GM12872 (cell line): Measurements from ENCODE around the gene PRKN.

Experiments
- TF ChIP-seq, protein P1 (sequence below): IDR thresholded peaks from 3 replicates; pipeline ENCODE4 v1.5.1; 2011; ENCODE audit warnings: low read depth, mild to moderate bottlenecking, low read length, moderate library complexity; ENCODE audit not compliant: insufficient read depth

PRKN gene

DNA sequence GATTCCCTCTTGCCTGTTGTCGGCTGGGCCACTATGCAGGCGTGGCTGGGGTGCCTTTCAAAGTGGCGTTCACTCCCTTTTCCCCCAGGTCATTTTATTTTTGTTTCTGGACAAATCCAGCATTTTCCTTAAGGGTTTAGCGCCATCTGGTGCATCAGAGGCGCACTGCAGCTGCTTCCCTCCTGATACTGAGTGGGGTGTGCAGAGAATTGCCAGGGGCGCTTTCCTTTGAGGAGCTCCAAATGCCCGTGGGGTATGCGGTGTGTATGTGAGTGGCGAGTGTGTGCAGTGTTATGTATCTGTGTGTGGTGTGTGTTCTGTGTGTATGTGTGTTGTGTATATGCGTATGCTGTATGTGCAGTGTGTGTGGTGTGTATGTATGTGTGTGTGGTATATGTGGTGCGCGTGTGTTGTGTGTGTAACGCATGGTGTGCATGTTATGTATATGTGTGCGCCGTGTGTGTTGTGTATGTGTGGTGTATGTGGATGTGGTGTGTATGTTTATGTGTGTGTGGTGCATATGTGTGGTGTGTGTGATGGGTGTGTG is 1353.6 kb downstream of the PRKN start:
- TF ChIP-seq, protein P1, sequence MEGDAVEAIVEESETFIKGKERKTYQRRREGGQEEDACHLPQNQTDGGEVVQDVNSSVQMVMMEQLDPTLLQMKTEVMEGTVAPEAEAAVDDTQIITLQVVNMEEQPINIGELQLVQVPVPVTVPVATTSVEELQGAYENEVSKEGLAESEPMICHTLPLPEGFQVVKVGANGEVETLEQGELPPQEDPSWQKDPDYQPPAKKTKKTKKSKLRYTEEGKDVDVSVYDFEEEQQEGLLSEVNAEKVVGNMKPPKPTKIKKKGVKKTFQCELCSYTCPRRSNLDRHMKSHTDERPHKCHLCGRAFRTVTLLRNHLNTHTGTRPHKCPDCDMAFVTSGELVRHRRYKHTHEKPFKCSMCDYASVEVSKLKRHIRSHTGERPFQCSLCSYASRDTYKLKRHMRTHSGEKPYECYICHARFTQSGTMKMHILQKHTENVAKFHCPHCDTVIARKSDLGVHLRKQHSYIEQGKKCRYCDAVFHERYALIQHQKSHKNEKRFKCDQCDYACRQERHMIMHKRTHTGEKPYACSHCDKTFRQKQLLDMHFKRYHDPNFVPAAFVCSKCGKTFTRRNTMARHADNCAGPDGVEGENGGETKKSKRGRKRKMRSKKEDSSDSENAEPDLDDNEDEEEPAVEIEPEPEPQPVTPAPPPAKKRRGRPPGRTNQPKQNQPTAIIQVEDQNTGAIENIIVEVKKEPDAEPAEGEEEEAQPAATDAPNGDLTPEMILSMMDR, result peak; percentile 96

DNA sequence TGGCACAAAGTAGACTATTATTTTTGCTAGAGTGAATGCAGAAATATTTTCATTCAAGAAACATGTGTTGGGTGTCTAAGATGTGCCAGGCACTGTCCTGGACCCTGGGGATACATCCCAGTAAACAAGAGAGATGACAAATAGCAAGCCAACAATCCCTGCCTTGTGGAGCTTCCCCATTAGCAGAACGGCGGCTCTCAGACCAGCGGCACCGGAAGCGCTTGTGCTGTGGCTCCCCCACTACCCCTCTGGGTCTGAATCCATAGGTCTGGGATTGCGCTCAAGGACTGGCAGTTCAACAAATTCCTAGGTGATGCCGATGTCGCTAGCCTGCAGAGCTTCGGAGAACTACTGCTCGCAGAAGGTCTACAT is 1355.2 kb downstream of the PRKN start:
- TF ChIP-seq, protein P1, result no peak

DNA sequence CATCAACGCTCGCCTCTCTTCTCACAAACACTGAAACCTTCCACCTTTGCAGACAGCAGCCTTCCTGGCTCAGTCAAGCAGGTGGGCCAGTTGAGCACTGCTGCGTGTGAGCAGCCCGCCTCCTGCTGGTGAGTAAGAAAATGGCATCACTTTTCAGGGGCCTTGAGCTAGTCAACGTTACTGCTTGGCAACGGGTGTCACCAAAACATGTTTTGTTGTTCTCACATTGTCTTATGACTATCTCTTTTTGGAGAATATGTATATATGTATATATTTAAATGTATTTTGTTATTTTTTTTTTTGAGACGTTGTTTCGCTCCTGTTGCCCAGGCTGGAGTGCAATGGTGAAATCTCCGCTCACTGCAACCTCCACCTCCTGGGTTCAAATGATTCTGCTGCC is 1356.7 kb downstream of the PRKN start:
- TF ChIP-seq, protein P1, result peak; percentile 92

DNA sequence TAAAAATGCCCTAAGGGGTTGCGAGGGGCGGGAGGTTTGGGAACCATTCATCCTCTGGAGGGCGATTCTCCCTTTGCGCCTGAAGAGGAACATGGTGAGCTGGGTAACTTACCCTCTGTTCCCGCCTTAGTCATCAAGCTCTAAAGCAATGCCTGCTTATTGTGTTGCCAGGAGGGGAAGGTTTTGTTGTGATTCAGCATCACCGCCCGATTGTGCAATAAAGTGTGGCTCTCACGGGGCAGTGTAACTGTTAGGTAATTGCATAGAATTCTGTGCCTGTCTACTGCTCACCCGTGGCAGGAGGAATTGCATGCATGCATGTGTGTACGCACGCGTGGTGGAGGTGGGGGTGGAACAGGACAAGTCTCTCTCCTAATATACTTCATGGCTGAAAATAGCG is 1358.2 kb downstream of the PRKN start:
- TF ChIP-seq, protein P1, result no peak

DNA sequence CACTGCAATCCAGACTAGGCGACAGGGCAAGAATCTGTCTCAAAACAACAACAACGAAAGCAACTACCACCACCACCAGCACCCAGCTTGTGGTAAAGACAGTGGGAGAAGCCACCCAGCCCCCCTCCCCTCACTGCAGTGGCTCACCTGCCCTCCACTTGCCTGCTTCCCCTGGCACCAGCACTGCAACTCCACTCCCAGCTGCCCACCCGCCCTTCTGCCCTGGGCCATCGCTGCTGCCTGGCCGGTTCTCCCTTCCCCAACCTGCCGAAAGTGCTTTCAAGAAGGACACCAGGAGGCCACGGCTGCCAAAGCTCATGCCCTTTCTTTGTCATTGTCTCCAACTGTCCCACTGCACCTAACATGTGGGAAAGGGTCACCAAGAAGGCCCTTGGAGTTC is 1359.1 kb downstream of the PRKN start:
- TF ChIP-seq, protein P1, result no peak

DNA sequence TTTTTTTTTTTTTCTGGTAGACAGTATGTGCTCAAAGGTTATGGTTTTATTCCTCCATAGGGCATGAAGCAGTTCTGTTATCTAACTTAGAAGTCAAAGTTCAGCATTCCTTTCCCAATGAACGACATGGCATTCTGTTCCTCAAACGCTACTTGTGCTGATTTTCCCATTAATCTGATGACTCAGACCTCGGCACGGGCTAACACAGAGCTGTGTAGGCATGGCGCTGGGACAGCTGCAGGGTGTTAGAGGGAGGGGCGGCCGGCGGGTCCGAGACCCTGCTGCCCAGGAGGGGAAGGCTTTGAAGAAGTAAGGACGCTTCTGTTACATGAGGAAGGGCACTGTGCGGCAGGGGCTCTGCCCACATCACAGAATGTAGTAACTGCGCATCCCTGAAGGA is 1360.1 kb downstream of the PRKN start:
- TF ChIP-seq, protein P1, result no peak

DNA sequence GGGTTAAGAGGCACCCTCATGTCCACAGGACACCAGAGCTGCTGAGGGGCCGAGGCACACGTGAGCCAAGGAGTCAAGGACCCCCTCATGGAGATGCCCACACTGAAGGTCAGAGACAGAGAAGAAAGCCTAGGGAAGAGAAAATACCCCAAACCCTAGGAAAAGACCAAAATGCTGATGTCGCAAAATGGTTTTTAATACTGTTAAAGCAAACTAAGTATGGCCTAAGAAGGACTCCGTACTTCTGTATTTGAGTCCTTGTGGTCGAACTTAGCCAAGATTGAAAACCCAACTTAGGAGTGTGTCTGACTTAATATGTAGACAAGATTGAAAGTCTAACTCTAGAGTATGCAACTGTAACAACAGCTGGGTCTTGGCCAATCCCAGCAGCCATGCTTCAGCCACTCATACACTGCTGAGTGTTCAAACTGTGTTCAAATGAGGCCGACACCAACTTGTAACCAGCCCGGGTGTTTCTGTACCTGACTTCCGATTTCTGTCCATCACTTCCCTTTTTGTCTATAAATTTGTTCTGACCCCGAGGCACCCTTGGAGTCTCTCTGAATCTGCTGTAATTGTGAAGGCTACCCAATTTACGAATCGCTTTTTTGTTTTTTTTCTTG is 1361.2 kb downstream of the PRKN start:
- TF ChIP-seq, protein P1, result no peak
